NCI-H460 (cell line): ENCODE data around the gene SIGMAR1. TPM values are rescaled to one million over a fixed set of nuclear protein-coding genes. Genes with fewer than 3 reads are reported as not detected.
"Not testable (repeated sequence)": the region's sequence is repeated elsewhere in the genome, so short reads cannot be mapped to it uniquely, and the experiment has no call there.

Source experiments
- DNase-seq: peaks from one replicate; pipeline ENCODE4 v3.0.0-alpha.2; 2016; ENCODE audit warnings: low read depth; ENCODE audit errors: extremely low read depth
- total RNA-seq: library from RNA; depleted of rRNA; stranded (reverse); fragments of >200 nt; shearing (Covaris generic); gene quantifications from 2 replicates; pipeline ENCODE4 v1.2.3, GENCODE V29; 2014

The SIGMAR1 gene
- total RNA-seq, 1 experiment from 2014 or later = 83.5 TPM

DNA sequence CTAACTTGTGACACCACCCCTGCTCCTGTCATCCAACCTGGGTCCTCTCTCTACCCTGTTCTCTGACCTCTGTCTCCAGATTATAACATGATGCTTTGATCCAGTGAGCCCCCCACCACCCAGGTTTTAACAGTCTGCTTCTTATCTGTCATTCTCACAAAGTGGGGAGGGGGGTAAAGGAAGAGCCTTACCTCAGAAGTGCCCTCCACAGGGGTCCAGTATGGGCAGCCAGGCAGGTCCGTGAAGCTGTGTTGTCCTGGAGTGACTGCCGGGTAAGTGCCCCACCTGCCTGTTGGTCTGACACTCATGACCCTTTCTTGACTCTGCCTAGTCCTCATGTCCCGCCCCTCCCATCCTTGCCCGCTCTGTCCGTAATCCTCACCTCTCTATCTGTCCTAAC is 17.8 kb upstream of the SIGMAR1 start:
- DNase-seq = no peak

- DNase-seq = no peak
These were observed 16.9 kb upstream of the SIGMAR1 start for GRCh38 chr9:34654323-34655051.

- DNase-seq = no peak
These were observed 15.8 kb upstream of the SIGMAR1 start for GRCh38 chr9:34653151-34654072.

DNA sequence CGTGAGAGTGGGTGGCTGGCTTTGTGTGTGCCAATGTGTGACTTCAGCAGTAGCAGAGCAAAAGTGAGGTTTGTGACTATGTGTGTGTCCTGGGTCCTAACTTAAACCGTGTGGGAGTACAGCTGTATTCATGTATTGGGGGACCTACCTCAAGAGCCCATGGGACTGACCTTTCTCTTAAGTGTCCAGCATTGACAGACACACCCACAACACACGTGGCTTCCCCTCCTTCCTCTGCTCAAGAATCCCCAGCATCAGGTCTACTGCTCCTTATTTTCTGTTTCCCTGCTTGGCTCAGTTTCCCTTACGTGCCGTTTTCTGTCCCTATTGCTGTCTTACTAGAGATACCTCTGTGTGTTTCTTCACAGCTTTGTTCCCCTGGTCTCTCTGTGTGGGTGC is 15.0 kb upstream of the SIGMAR1 start:
- DNase-seq = no peak

GRCh38 chr9:34651876-34652601 is 14.5 kb upstream of the SIGMAR1 start, which contains the start of gene IL11RA:
Gene IL11RA, plus strand, starts transcription at chr9:34652185. Its CDS starts 3,033 bp downstream, at chr9:34655218.
- DNase-seq = peak; percentile 75

DNA sequence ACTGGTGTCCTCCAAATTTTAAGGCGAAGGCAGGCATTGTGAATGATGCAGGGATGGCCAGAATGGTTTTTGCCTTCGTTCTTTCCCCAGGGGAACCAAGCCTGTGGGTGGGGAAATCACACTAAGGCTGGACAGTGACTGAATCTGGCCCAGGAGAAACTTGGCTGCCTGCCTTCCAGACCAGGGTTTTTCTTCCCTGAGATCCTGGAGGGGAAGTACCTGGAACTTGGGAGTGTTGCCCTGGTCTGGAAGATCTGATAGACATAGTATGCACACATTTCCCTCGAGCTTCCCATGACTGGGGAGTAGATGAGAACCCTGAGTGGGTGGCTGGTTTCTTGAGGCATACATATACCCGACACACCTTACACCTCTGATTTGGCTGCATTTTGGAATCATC is 13.7 kb upstream of the SIGMAR1 start:
- no peak for DNase-seq

- no peak for DNase-seq
These were observed 13.2 kb upstream of the SIGMAR1 start for GRCh38 chr9:34650816-34651215.

DNA sequence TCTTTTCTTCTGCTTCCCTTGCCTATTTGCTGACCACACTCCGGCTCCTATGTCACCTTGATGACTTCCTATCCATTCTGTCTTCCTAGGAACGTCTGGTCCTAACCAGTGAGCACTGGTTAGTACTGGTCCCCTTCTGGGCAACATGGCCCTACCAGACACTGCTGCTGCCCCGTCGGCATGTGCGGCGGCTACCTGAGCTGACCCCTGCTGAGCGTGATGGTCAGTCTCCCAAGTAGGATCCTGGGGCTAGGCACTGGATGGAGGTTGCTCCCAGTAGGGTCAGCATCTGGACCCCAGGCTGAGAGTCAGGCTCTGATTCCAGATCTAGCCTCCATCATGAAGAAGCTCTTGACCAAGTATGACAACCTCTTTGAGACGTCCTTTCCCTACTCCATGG is 11.1 kb upstream of the SIGMAR1 start:
- no peak for DNase-seq

GRCh38 chr9:34647651-34648050 is 10.1 kb upstream of the SIGMAR1 start:
- no peak for DNase-seq

- no peak for DNase-seq
These were observed 9.5 kb upstream of the SIGMAR1 start for GRCh38 chr9:34647084-34647403.

GRCh38 chr9:34646211-34647083 is 8.9 kb upstream of the SIGMAR1 start, which contains the start of gene GALT:
Gene GALT, plus strand, starts transcription at chr9:34646675. Its CDS starts 30 bp downstream, at chr9:34646705.
- DNase-seq = peak; percentile 78

DNA sequence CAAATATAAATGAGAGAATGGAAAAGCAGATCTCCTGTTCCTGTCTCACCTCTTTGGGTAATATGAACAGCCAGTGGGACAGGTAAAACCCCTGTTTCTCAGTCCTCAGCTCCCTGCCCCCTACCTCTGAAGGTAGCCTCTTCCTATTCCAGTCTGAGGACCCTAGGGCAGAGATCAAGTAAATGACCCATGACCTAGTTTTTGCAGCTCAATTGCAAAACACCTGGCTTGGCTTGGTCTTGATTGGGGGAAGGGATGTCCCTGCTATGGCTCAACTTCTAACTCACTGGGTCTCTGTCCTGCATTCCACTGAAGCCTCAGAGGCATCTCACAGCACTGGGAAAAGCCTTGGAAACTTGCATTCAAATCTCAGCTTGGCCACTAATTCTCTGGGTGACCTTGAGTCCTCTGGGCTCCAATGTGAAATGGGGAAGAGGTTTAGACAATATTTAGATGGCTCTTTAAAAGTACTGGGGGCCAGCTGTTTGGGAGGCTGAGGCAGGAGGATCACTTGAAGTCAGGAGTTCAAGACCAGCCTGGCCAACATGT is 7.3 kb upstream of the SIGMAR1 start:
- no peak for DNase-seq

DNA sequence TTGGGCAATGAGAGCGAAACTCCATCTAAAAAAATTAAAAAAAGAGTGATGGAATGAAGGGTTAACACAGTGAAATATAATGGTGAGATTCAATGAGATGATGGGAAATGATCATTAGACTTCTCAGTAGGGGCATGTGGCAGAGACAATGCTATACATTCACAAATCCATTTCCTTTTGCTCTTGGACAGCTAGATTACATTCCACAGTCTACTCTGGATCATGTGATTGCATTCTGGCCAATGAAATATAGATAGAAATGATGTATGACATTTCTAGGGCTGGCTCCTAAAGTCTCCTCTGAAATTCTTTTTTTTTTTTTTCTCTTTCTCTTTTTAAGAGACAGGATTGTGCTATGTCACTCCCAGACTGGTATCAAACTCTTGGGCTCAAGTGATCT is 5.1 kb upstream of the SIGMAR1 start:
- DNase-seq = no peak

- DNase-seq = not testable (repeated sequence)
These were observed 1.7 kb upstream of the SIGMAR1 start for GRCh38 chr9:34639322-34639721.

- no peak for DNase-seq
These were observed 505 bp upstream of the SIGMAR1 start for GRCh38 chr9:34638138-34638445.

DNA sequence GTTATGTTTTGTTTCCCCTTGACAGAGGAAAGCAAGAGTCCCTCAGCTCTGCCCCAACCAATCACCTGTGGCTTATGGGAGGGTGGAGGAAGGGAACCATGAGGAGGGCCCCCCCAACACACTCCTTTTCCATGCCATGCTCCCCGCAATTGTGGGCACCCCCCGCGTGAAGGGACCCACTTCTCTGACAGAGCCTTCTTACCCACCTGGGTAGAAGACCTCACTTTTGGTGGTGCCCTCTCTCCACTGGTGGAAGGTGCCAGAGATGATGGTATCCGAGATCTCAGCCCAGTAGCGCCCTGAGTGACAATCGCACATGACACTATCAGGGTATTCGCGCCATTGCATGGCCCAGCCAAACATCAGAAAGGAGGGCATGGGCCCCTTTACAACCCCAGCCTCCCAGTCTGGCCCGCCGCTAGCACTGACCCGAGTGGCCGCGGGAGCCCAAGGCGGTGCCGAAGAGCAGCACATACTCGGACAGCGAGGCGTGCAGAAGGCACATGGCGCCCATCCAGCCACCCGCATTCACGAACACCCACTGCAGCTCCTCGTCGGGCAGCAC is 714 bp downstream of the SIGMAR1 start:
- DNase-seq = no peak

GRCh38 chr9:34635556-34635955 is 2.0 kb downstream of the SIGMAR1 start:
- DNase-seq = no peak

GRCh38 chr9:34634551-34635248 is 2.9 kb downstream of the SIGMAR1 start:
- DNase-seq = no peak
